CD4-positive, alpha-beta T cell treated with Interleukin-4 for 4 hours (primary cell): ENCODE data around the gene LRCOL1.

Source experiments
- DNase-seq: peaks from one replicate; pipeline ENCODE4 v3.0.0-alpha.2; 2020

The LRCOL1 gene

DNA sequence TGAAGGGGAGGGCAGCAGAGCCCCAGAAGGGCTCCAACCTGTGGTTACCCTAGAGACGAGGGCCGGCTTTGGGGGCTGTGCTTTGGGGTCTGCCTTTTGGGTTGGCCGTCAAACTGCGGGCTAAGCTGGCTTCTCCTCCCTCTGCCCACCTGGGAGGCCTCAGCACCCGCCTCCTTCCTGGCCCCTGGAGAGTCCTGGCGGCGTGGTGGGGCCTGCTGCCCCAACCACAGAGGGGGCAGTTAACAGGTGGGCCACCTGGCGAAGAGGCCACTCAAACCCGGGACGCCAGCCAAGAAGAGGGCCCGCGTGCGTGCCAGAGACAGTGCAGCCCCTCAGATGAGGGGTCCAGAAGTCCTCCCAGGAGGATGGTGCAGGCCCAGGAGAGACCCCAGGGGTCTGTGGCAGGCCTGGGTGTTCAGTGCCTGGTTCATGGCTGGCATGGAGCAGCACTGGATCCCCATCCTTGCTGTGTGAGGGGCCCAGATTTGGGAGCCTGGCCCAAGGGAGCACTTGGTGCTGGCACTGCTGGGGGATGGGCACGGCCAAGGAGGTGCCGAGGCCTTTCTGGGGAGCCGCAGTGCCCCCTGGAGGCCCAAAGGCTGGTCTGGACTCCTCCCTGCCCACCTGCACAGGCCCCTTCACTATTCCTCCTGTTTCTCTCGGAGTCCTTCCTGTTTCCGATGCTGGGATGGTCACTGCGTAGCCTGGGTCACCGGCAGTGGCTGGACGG, 48.8 kb downstream of the LRCOL1 start:
- DNase-seq: no peak

DNA sequence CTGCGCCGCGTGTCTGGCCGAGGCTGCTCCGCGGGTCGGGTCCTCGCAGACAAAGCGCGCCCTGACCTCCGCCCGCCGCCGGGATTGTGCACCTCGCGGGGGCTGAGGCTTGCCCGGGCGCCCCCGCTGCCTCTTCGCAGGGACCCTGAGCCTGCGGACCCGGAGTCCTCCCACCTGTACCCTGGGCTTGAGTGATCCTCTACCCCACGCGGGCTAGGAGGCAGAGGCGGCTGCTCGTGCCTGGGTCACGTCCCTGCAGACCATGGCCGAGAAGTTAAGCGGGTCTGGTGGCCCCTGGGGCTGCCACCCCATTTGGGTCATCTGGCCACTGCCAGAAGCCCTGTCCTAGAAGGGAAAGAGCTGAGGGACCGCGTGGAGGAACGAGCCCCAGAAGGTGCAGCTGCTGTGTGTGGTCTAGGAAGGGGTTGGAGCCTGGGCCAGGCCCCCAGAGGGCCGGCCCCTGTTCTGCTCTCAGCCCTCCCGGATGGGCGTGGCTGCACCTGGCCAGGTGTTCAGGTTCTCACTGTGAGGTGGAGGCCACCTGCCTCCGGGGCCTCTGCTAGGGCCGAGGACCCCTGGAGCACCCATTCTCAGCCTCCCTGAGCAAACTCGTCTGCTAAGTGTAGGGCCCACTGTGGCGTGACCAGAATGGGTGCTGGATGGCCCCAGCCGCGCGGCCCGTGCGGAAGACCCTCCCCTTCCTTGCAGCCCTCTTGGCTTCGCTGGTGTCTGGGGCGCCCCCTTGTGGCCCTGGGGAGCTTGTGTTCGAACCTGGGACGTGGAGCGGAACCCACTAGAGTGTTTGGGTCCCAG, 49.6 kb downstream of the LRCOL1 start:
- peak; percentile 54 for DNase-seq

DNA sequence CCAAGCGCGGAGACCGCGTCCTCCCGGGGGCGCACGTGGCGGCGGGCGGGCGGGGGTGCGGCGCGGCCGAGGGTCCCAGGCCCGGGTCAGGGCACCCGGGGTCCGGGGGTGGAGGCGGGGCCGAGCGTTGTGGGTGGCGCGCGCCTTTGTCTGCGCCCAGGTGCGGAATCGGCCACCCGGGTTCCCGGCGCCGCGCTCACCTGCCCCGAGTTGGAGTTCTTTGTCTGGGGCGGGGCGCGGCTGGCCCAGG, 50.1 kb downstream of the LRCOL1 start:
- no peak for DNase-seq

DNA sequence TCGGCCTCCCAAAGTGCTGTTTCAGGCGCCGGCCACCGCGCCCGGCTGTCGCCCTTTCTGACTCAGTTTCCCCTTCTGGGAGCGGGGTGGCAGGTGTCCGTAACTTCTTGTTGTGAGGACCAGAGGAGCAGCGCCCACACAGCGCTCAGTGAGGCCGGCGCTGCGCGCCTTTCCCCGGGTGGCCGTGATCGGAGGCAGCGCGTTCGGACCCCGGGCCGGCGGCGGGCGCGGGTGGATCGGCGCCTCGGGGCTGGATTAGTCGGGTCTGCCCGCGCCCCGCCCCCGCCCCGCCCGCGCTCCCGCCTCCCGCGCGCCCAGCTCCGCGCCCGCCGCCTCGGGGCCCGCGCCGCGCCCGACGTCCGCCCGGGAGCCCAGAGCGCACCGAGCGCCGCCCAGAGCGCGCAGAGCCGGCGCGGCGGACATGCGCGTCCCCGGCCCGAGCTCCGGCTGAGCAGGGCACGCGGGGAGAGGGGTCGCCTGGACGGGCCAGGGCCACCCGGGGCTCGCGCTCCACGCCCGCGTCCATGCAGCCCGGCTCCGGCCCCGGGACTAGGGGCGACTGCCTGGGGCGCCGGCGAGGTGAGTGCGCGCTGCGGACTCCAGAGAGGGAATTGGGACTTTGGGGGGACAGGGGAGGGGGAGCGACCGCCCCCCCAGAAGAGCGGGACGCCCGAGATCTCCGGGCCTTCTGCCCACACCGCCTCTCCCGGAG, 50.6 kb downstream of the LRCOL1 start:
- DNase-seq: no peak

DNA sequence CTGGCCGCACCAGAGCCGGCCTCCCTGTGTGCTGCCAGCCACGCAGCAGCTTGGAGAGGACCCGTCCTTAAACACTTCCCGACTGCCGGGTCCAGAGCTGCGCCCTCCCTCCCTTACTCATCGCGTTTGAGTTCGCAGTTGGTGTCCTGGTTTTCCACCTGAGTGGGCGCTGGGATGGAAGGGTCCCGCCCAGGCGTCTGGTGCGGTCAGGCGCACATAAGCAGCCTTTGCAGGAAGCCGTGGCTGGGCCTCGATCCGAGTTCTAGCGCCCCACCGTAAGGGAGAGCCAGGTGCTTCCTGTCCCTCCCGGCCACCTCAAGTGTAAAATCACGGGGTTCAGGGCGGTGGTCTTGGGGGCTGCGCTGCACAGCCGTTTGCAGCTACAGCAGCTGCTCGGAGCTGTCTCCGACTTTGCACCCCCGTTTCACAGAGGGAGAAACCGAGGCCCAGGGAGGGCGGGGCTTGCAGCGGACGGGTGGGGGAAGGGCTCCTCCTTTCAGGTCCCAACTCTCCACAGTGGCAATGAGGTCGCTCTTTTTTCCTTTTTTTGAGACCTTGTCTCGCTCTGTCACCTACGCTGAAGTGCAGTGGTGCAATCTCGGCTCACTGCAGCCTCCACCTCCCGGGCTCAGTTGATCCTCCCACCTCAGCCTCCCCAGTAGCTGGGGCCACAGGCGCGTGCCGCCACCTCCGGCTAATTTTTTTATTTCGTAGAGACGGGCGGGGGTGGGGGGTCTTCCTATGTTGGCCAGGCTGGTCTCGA, 51.3 kb downstream of the LRCOL1 start:
- no peak for DNase-seq

DNA sequence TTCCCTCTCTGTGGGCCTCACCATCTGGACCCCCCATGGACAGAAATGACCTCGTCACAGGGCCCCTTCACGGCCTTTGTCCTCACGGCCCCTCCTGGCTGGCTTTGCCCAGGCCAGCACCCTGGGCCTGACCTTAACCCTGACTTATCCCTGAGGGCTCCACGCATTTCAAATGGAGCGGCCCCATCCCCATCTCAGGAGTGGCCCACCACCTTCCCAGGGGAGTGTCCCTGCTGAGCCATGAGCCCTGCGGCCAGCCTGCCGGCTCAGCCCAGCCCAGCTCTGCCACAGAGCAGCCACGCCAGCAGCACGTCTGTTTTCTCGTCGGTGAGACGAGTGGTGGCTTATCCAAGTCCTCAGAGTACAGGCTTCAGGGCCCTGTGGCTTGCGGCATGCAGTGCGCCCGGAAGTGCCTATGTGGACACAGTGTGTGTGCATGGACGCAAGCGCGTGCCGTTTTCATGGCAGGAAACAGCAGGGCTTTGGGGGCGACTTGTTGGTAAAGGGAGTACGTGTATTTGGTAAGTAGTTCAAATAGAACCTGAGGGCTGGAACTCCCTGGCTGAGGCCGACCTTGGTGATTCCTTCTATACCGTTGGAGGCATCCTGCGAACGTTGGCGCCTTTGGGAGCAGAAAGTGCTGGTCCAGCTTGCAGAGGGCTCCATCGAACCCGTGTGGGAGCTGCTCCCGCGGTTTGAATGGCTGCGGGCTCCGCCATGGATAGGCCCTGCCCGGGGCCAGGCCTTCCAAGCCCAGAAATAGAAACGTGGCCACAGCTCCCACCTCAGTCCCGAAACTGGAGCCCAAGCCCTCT, 52.1 kb downstream of the LRCOL1 start:
- no peak for DNase-seq

DNA sequence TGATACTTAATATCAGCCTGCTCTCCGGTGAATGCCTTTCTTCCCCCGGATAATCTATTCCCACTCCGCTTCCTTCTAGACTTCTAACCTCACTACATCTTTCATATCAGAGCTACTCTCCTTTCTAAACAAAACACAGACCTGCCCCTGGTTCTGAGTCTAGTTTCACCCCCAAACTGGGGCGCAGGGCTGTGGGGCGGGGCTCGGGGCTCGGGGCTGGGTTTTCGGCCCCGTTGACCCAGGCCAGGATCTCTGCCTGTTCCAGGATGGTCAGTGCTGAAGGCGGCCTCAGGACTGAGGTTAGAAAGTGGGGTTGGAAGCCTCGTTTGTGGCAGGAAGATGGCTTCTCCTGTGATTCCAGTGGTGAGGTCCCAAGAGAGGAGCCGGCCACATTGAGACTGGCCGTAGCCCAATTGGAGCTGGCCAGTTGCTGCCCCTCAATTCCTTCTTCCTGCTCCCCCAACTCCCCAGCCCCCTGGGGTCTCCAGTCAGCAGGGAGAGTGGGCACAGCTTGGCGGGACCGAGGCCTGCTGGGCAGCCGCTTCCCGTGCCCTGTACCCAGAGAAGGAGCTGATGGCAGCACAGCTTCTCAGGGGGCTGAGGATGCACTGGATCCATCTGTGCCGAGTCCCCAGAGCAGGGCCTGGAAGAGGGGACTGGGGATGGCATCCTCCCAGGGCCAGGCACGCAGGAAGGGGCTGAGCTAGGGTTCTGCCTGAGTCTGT, 52.9 kb downstream of the LRCOL1 start:
- no peak for DNase-seq

DNA sequence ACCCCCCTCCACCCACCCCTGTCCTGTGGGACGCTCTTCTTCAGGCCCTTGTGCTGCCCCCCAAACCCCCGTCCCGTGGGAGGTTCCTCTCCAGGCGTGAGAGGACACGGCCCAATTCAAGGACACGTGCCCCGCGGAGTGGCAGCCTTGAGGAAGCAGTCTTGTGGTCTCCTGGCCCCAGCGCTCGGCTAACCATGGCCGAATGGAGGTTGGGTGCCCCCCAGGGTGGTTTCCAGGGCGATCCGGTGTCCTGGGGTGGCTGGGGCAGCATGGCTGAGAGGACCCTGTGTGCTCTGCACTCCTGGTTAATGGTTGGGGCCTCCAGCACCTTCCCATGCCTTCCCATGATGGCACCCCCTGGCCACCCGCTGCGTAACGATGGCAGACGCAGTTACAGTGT, 53.6 kb downstream of the LRCOL1 start:
- DNase-seq: no peak

DNA sequence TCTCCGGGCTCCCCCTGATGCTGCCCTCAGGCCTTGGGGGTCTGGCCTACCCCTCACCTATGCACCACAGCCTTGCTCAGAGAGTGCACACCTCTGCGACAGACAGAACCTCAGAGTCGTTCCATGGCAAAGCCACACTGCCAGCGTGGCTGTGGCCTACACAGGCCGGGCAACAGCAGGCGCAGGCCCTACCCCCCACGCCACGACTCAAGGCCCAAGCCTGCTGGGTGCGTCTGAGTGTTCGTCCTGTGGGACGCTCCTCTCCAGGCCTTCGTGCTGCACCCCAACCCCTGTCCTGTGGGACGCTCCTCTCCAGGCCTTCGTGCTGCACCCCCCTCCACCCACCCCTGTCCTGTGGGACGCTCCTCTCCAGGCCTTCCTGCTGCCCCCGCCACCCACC, 54.2 kb downstream of the LRCOL1 start:
- DNase-seq: no peak

DNA sequence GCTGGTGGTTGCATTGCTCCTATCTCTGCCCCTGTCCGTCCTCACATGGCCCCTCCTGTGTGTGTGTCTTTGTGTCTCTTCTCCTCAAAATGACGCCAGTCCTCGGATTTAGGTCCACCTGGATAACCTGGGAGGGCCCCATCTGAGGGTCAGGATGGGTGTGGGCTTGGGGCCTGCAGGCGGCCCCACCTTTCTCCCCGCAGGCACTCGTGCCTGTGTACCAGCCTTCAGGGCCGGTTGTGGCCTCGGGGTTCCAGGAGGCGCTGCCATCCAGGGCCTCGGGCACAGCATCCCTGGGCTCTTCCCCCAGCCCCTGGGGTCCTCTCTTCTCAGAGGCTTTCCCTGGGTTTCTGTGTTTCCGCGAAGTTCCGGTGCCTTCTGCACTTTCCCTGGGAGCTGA, 54.7 kb downstream of the LRCOL1 start:
- no peak for DNase-seq

DNA sequence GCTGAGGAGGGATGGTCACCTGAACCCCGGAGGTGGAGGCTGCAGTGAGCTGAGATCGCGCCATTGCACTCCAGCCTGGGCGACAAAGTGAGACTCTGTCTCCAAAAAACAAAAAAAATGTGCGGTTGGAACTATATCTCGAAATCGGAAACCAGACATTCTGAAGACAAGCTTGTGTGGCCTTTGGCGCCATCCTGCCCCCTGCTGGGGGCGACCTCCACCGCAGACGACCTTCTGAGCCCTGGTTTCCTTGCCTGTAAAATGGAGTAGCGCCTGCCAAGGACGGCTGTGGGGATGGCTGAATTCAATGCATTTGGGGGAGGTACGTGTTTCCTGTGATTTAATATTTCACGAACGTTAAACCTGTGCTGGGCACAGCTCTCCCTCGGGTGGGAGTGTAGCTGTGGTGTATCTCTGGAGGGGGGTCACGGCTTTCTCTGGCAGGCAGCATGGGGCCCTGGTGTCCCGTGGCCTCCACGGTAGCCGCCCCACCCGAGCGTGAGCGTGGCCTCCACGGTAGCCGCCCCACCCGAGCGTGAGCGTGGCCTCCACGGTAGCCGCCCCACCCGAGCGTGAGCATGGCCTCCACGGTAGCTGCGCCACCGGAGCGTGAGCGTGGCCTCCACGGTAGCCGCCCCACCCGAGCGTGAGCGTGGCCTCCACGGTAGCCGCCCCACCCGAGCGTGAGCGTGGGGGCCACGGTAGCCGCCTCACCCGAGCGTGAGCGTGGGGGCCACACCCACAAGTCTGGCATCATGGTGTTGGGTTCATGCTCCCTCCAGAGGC, 55.3 kb downstream of the LRCOL1 start:
- no peak for DNase-seq
